ENCODE measurements around the gene TBXAS1.
"Not testable (repeated sequence)": the region's sequence is repeated elsewhere in the genome, so short reads cannot be mapped to it uniquely, and the experiment has no call there.

Gene TBXAS1

DNA sequence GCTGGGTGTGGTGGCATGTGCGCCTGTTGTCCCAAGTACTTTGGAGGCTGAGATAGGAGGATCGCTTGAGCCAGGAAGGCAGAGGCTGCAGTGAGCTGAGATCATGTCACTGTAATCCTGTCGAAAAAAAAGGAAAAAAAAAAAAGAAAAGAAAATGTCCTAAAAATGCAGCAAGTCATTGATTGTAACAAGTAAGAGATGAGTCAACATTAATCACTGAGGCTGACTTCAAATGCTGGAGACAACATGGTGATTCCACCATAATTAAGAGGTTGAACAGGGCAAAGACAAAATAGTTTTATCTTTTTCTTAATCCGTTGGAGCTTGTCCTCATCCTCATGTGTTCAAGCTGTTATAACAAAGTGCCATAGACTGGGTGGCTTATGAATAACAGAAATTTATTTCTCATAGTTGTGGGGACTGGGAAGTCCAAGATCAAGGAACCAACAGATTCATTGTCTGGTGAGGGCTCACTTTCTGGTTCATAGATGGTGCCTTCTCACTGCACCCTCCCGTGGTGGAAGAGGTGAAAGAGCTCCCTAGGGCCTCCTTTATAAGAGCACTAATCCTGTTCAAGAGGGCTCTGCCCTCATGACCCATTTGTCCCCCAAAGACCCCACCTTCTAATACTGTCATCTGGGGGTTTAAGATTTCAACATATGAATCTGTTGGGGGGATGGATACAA, 60.3 kb downstream of the TBXAS1 start:
- no peak for DNase-seq (ENCODE audit: low read depth in 2 of 2)

DNA sequence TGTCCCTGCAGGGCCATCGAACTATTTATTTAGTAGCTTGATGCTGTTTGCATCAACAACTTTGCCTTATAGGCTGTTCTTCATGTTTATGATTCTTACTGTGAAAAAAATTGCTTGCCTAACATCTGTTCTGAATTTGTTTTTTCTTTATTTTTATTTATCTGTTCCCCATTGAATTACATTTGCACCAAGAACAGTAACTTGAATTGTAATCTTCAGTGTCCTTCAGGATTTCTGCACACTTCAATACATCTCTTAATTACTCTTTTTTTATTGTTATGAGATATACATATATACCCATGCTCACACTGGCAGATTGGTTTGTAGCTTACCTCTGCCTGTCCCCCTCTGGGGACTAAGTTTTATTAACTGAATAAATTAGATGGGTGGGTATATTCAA, 64.4 kb downstream of the TBXAS1 start:
- DNase-seq (ENCODE audit: low read depth in 2 of 2) = no peak

- no peak for DNase-seq (ENCODE audit: low read depth in 2 of 2)
Measured at GRCh38 chr7:139893999-139894398, 64.9 kb downstream of the TBXAS1 start.

DNA sequence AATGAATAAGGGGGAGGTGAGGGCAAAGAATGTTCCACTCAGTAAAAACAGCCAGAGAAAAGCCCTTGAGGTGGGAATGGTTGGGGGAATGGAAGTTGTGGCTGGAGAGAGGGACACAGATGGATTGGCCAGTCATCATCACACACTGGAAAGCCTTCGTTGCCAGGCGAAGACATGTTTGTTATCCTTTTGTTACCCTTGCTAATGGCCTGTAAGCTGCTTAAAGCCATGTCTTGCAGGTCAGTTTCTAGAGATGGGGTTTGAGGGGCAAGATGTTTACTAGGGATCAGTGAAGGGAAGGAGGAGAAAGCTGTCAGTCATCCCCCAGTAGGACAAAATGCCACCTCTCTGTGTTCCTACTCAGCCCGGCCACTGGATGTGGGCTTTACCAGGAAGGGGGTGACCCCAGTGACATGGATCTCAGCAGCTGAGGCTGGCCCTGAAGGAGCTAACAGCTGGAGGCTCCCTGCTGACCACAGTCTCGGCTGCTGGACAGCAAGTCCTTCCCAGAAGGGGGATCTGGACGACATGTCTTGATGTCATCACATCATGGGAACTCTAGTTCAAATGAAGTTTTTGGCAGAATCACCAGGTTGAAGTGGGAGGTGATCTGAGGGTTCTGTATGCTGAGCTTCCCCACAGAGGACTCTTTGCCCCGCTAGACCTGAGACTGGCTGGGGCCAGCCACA, 66.2 kb downstream of the TBXAS1 start:
- no peak for DNase-seq (ENCODE audit: low read depth in 2 of 2)

GRCh38 chr7:139896288-139896687, 67.2 kb downstream of the TBXAS1 start:
- DNase-seq (ENCODE audit: low read depth in 2 of 2) = no peak

GRCh38 chr7:139896831-139897230, 67.8 kb downstream of the TBXAS1 start:
- no peak for DNase-seq (ENCODE audit: low read depth in 2 of 2)

DNA sequence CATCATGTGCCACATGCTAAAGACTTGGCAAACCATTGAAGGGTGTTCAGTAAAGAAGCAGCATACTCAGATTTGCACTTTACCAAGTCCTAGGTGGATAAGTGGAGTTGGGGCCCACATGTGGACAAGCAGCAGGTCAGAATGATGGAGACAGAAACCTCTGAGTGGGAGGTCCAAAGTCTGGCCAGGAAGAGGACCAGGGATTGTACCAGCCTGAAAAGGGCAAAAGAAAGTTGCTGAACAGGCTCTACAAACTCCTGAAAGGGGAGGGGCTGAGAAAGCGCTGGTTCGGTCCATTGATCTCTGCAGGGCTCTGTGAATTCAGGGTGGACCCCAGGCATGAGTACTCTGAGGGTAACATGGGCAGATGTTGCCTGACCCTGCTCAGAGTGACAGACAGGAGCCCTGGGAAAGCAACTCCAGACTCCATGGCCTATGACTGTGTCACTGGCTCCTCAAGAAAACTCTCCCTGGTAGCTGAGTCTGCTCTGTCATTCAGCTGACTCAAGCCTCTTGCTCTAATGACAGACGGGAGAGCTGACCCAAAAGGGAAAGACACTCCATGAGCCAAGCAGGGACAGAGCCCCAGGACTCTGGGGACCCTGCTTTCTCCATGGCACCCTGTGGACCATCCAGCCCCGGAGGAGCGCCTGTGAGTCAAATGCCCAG, 68.5 kb downstream of the TBXAS1 start:
- DNase-seq (ENCODE audit: low read depth in 2 of 2) = no peak

DNA sequence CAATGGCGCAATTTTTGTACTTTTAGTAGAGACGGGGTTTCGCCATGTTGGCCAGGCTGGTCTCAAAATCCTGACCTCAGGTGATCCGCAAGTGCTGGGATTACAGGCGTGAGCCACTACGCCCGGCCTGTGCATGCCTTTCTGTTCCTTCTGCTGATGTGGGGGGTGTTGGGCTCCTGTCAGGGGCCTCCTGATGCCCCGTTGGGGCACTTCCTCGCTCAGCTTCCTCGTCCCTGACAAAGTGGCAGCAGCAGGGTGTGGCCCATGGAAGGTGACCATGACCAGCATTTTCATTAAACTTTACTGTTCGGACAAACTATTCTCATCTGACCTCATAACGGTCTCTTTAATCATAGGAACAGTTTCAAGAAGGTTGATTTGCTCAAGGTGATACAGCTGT, 69.4 kb downstream of the TBXAS1 start:
- no peak for DNase-seq (ENCODE audit: low read depth in 2 of 2)

DNA sequence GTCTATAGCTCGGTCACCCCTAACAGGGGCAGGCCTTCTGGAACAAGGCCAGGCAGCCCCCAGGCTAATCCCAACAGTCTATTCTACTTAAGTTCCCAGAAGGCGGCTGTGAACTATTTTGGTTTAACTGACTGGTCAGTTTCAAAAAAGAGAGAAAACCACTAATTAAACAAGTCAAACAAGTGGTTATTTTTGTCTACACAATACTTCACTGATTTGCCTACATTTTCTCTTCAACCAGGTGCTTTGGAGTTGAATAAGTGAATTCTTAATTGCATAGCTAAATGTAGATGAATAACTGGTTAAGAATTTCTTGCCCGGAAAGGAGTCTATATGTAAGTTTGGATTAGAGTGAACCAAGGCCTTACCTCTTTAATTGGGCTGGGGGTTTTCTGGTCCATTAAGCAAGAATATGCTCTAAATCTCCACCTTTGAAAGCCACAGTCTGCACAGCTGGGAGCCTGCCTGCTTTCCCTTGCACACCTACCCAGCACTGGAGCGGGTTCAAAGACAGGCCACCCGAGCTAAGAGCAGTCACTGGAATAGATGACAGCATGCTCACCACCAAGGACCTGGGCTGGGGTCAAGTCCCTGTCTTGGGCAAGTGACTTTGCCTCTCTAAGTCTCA, 70.4 kb downstream of the TBXAS1 start:
- no peak for DNase-seq (ENCODE audit: low read depth in 2 of 2)

DNA sequence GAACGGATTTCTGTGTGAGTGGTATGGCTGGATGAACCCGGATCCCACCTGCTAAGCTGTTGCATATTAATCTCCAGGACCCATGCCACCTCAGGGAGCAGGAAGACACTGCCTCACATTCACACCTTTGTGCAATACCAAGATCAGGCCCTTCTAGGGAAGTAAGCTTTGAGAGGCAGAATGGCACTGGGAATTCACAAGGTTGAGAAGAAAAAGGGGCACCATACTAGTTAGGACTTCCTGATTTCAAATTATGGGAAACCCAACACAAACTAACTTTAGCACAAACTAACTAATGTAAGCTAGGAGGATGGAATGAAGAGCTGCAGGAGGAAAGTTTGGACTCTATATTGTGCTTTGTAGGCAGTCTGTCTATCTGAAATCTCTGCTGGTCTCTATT, 71.3 kb downstream of the TBXAS1 start:
- DNase-seq (ENCODE audit: low read depth in 2 of 2) = no peak

GRCh38 chr7:139901056-139901795, 72.2 kb downstream of the TBXAS1 start:
- no peak for DNase-seq (ENCODE audit: low read depth in 2 of 2)

DNA sequence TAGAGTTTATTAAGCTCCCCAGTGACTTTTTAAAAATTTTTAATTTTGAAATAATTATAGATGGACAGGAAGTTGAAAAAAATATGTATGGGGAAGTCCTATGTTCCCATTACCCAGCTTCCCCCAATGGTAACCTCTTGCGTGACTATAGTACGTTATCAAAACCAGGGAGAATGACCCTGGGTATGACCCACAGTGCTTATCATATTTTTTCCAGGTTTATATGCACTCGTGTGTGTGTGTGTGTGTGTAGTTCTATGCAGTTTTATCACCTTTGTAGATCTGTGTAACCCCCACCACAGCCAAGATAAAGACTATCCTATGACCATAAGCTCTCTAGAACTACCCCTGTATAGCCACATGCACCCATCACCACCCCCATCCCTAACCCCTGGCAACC, 72.8 kb downstream of the TBXAS1 start:
- no peak for DNase-seq (ENCODE audit: low read depth in 2 of 2)

- DNase-seq (ENCODE audit: low read depth in 2 of 2) = no peak
Measured at GRCh38 chr7:139902436-139903102, 73.5 kb downstream of the TBXAS1 start.

GRCh38 chr7:139903103-139903477, 74.0 kb downstream of the TBXAS1 start:
- not testable (repeated sequence) for DNase-seq (ENCODE audit: low read depth in 2 of 2)

GRCh38 chr7:139906879-139907278, 77.8 kb downstream of the TBXAS1 start:
- no peak for DNase-seq (ENCODE audit: low read depth in 2 of 2)

DNA sequence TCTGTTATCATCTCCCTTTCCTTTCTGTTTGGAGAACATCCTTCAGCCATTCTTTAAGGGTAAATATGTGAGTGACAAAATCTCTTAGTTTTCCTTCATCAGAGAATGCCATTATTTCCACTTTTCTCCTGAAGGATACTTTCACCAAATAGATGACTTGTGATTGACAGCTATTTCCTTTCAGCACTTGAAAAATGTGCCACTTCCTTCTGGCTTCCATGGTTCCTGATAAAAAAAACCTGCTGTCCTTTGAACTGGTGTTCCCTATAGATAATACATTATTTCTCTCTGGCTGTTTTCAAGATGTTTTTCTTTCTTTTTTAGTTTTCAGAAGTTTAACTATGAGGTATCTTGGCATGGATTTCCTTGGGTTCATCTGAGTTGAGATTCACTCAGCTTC, 79.7 kb downstream of the TBXAS1 start:
- DNase-seq (ENCODE audit: low read depth in 2 of 2) = no peak

- peak in 1 of 2 experiments; percentile 29 for DNase-seq (ENCODE audit: low read depth in 2 of 2)
Measured at GRCh38 chr7:139909379-139910050, 80.5 kb downstream of the TBXAS1 start.

DNA sequence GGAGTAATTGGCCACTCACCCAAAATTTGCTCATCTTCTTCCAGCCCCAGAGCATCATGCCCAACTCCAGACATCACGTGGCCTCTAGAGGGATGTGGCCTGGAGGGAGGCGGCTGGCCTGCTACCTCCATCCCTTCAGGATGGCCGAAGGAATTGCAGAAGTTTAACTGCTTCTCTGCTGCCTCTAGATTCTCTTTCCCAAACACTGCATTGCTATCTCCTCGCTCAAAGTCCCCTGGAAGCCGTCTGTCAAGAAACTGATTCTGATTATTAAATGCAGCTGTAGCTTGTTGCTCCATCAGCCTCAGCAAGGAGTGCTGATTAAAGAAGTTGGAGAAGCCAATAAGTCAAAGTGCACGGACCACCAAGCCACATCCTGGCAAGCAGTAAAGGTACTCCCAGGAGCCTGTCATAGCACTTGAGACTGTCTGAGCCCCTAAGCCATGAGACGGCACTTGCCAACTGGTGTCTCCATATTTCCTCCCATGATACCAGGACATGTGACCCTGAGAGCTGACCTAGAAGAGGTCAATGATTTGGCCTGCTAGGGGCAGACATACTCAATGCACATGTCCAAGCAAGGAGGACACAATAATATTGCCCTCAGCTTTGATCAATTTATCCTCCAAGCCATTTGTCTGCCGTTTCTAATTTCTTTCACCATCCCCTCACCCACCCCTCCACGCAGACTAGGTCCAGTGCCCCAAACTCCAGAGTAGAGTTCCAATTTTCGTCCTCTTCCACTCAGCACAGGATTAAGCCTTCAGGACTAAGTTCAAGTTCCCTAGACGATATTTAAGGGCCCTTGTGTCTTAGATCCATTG, 84.2 kb downstream of the TBXAS1 start:
- DNase-seq (ENCODE audit: low read depth in 2 of 2) = peak in 1 of 2 experiments; percentile 17

GRCh38 chr7:139913845-139914135, 84.7 kb downstream of the TBXAS1 start:
- DNase-seq (ENCODE audit: low read depth in 2 of 2) = no peak

Measured in fibroblast of skin of left biceps (primary cell).